ENCODE data around the gene FBLN7. TPM values are rescaled to one million over a fixed set of nuclear protein-coding genes. Genes with fewer than 3 reads are reported as not detected.

FBLN7 gene
- total RNA-seq, 1 experiment from 2014 or later: 4.1 TPM

DNA sequence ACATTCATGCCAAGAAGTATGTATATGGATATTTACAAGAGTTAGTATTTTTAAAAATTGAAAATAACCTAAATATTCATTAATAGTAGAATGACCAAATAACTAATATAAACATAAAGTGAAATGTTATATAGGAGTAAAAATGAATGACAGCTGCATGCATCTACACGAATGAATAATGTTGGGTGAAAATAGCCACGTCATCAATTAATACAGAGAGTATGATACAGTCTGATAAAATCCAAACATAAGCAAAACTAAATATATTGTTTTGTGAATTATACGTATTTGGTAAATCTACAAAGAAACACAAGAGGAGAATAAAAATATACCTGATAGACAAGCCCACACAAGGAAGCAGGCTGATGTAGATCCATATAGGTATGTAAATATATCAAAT is 92.2 kb downstream of the FBLN7 start:
- BruUV-seq (replicated peaks): no TSS peak
- H3K4me3 ChIP-seq (ENCODE audit: low read depth, low read length, poor library complexity, severe bottlenecking): no peak overlapping the region
- DNase-seq (ENCODE audit: low spot score): no peak
- H3K36me3 ChIP-seq (ENCODE audit: insufficient read depth, low read length, poor library complexity, severe bottlenecking): peaks cover 9% of the 10 kb centered on the region
- H3K4me1 ChIP-seq (ENCODE audit: insufficient read depth, low read length, poor library complexity, severe bottlenecking): peaks cover 11% of the 10 kb centered on the region
- no peaks in the 10 kb centered on the region for H3K27me3 ChIP-seq (replicated peaks; ENCODE audit: insufficient read depth, low read depth, low read length, poor library complexity)
- POLR2A ChIA-PET (ENCODE audit: low non-redundant PET): no interaction called here
- CTCF ChIA-PET: no interaction called here
- no peak overlapping the region for H3K27ac ChIP-seq (ENCODE audit: low read depth, low read length, poor library complexity, severe bottlenecking)
- H3K9me3 ChIP-seq (ENCODE audit: low read depth, low read length, poor library complexity, severe bottlenecking): no peaks in the 10 kb centered on the region
- TF ChIP-seq, protein P1, sequence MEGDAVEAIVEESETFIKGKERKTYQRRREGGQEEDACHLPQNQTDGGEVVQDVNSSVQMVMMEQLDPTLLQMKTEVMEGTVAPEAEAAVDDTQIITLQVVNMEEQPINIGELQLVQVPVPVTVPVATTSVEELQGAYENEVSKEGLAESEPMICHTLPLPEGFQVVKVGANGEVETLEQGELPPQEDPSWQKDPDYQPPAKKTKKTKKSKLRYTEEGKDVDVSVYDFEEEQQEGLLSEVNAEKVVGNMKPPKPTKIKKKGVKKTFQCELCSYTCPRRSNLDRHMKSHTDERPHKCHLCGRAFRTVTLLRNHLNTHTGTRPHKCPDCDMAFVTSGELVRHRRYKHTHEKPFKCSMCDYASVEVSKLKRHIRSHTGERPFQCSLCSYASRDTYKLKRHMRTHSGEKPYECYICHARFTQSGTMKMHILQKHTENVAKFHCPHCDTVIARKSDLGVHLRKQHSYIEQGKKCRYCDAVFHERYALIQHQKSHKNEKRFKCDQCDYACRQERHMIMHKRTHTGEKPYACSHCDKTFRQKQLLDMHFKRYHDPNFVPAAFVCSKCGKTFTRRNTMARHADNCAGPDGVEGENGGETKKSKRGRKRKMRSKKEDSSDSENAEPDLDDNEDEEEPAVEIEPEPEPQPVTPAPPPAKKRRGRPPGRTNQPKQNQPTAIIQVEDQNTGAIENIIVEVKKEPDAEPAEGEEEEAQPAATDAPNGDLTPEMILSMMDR (conservative IDR thresholded peaks at IDR 0.05; ENCODE audit: low read depth, low read length): no peak
- no peak for TF ChIP-seq EZH2 (IDR thresholded peaks at IDR 0.05; ENCODE audit: borderline replicate concordance, low read depth, low read length, poor library complexity, severe bottlenecking)
- intact Hi-C loops (cut with micrococcal nuclease; ENCODE audit: unreplicated experiment): no loop called here

Other genes starting within 250 kb of the FBLN7 start
- gene MERTK, start 239.8 kb upstream of the FBLN7 start, total RNA-seq (2021): 18.4 and 20.1 TPM in 2 replicates
- gene TMEM87B, start 83.1 kb upstream of the FBLN7 start, total RNA-seq (2021): 16.9 and 21.8 TPM in 2 replicates
- gene ZC3H8, start 116.7 kb downstream of the FBLN7 start, total RNA-seq (2021): 19.7 and 23.2 TPM in 2 replicates
- gene ZC3H6, start 137.2 kb downstream of the FBLN7 start, total RNA-seq (2021): 7.6 and 14.0 TPM in 2 replicates